Thoracic aorta (tissue), 2 donors: ENCODE measurements around the gene STRN3. TPM values are rescaled to one million over a fixed set of nuclear protein-coding genes. Genes with fewer than 3 reads are reported as not detected.

Source experiments
- ATAC-seq: fragments of 150-250 bp; one replicate; pipeline ENCODE4 v1.8.0; 2017; ENCODE audit warnings: low read depth; ENCODE audit not compliant: insufficient number of reproducible peaks, low FRiP score
- DNase-seq: peaks from one replicate; pipeline ENCODE4 v3.0.0-alpha.2; 2020; ENCODE audit warnings: low spot score
- H3K27ac ChIP-seq, 2 donors: fragments of 200-600 bp; sonication (generic); 1 replicate in 1 of 2; 2 replicates in 1 of 2; pipeline ENCODE4 v1.5.1; 2016; ENCODE audit warnings: mild to moderate bottlenecking in 2 of 2, moderate library complexity in 2 of 2
- H3K27me3 ChIP-seq: fragments of 200-600 bp; sonication (generic); replicated peaks from 2 replicates; pipeline ENCODE4 v1.6.0; 2016; ENCODE audit warnings: mild to moderate bottlenecking; ENCODE audit not compliant: insufficient read depth
- H3K36me3 ChIP-seq: fragments of 200-600 bp; sonication (generic); one replicate; pipeline ENCODE4 v1.5.1; 2016
- H3K4me1 ChIP-seq, 2 donors: fragments of 200-600 bp; sonication (generic); 1 replicate in 1 of 2; 2 replicates in 1 of 2; pipeline versions ENCODE4 v1.5.1 to v1.6.0; 2016; ENCODE audit warnings: low read depth in 2 of 2, mild to moderate bottlenecking in 1 of 2; ENCODE audit not compliant: control insufficient read depth in 1 of 2
- H3K4me3 ChIP-seq: fragments of 200-600 bp; sonication (generic); 2 replicates; pipeline ENCODE4 v1.5.1; 2016; ENCODE audit warnings: mild to moderate bottlenecking
- H3K9me3 ChIP-seq: fragments of 200-600 bp; sonication (generic); 2 replicates; pipeline ENCODE4 v1.5.1; 2016
- CTCF ChIP-seq: fragments of 200-600 bp; sonication (generic); IDR thresholded peaks from one replicate; pipeline ENCODE4 v1.5.1; 2019; ENCODE audit warnings: antibody characterized with exemption
- total RNA-seq, 2 donors: library from RNA; depleted of rRNA; stranded (reverse); fragments of >200 nt; gene quantifications; one replicate each; pipeline versions ENCODE4 v1.1.0 to v1.2.3, GENCODE V29; 2016

Gene STRN3
- total RNA-seq, 2 donors from 2014 or later = 39.5 to 41.2 TPM

GRCh38 chr14:31020834-31021575, 5.2 kb downstream of the STRN3 start:
- no peak overlapping the region for H3K4me3 ChIP-seq
- peaks cover 15 to 35% of the 10 kb centered on the region in 2 donors for H3K4me1 ChIP-seq
- H3K27ac ChIP-seq = no peak overlapping the region
- DNase-seq (no peak), ATAC-seq (no peak)
- H3K9me3 ChIP-seq = no peaks in the 10 kb centered on the region
- no peaks in the 10 kb centered on the region for H3K36me3 ChIP-seq
- no peaks in the 10 kb centered on the region for H3K27me3 ChIP-seq
- no peak for TF ChIP-seq CTCF

GRCh38 chr14:31018057-31018645, 8.0 kb downstream of the STRN3 start:
- DNase-seq (no peak), ATAC-seq (no peak)
- Histone ChIP-seq H3K9me3 (no peaks in the 10 kb centered on the region), H3K4me1 (peaks cover 3 to 19% of the 10 kb centered on the region in 2 donors), H3K36me3 (no peaks in the 10 kb centered on the region), H3K4me3 (no peak overlapping the region), H3K27me3 (no peaks in the 10 kb centered on the region), H3K27ac (no peak overlapping the region)
- TF ChIP-seq CTCF = no peak

- no peak overlapping the region for H3K27ac ChIP-seq
- no peak overlapping the region for H3K4me3 ChIP-seq
- H3K36me3 ChIP-seq = no peaks in the 10 kb centered on the region
- no peaks in the 10 kb centered on the region for H3K27me3 ChIP-seq
- no peaks in the 10 kb centered on the region for H3K9me3 ChIP-seq
- H3K4me1 ChIP-seq = peaks cover 0 to 3% of the 10 kb centered on the region in 2 donors
- ATAC-seq (no peak), DNase-seq (no peak)
- no peak for TF ChIP-seq CTCF
Observed at GRCh38 chr14:31013841-31014240, 12.3 kb downstream of the STRN3 start.

- Histone ChIP-seq H3K27me3 (no peaks in the 10 kb centered on the region), H3K36me3 (no peaks in the 10 kb centered on the region), H3K4me1 (no peaks in the 10 kb centered on the region), H3K4me3 (no peak overlapping the region), H3K27ac (no peak overlapping the region), H3K9me3 (no peaks in the 10 kb centered on the region)
- ATAC-seq (no peak), DNase-seq (no peak)
- no peak for TF ChIP-seq CTCF
Observed at GRCh38 chr14:31010935-31011334, 15.2 kb downstream of the STRN3 start.

- Histone ChIP-seq H3K4me1 (no peaks in the 10 kb centered on the region), H3K36me3 (no peaks in the 10 kb centered on the region), H3K27ac (no peak overlapping the region), H3K27me3 (no peaks in the 10 kb centered on the region), H3K9me3 (no peaks in the 10 kb centered on the region), H3K4me3 (no peak overlapping the region)
- DNase-seq = no peak
- no peak for ATAC-seq
- TF ChIP-seq CTCF = no peak
Observed at GRCh38 chr14:31009836-31010574, 16.2 kb downstream of the STRN3 start.
